Sigmoid colon (tissue), 7 donors: ENCODE data around the gene FAM228A. TPM values are rescaled to one million over a fixed set of nuclear protein-coding genes. Genes with fewer than 3 reads are reported as not detected.
A peak's percentile ranks its signal among the peaks of the same experiment; 100 is the strongest.

Source experiments
- DNase-seq: peaks from one replicate; pipeline ENCODE4 v3.0.0-alpha.2; 2019
- H3K27ac ChIP-seq, 4 donors: fragments of 200-600 bp; sonication (generic); one replicate each; pipeline ENCODE4 v1.5.1; 2016 to 2019; ENCODE audit warnings: mild to moderate bottlenecking in 1 of 4
- H3K27me3 ChIP-seq, 3 donors: fragments of 200-600 bp; sonication (generic); one replicate each; pipeline ENCODE4 v1.5.1; 2019; ENCODE audit warnings: mild to moderate bottlenecking in 1 of 3
- H3K36me3 ChIP-seq, 4 donors: fragments of 200-600 bp; sonication (generic); one replicate each; pipeline ENCODE4 v1.5.1; 2016 to 2019
- H3K4me1 ChIP-seq, 4 donors: fragments of 200-600 bp; sonication (generic); one replicate each; pipeline ENCODE4 v1.5.1; 2017 to 2019
- H3K4me3 ChIP-seq, 4 donors: fragments of 200-600 bp; sonication (generic); one replicate each; pipeline ENCODE4 v1.5.1; 2017 to 2019; ENCODE audit warnings: mild to moderate bottlenecking in 2 of 4, moderate library complexity in 1 of 4
- H3K9me3 ChIP-seq, 4 donors: fragments of 200-600 bp in 3 of 4; sonication (generic) in 3 of 4; one replicate each; pipeline versions ENCODE4 v1.5.1 to v1.6.1; 2013 to 2019
- EP300 ChIP-seq, 4 donors: sonication (generic); formaldehyde crosslinking; IDR thresholded peaks; one replicate each; pipeline ENCODE4 v1.6.1; 2017; ENCODE audit warnings: antibody characterized with exemption in 4 of 4
- POLR2A ChIP-seq, 2 donors: fragments of 450-650 bp; IDR thresholded peaks; one replicate each; pipeline ENCODE4 v1.6.1; 2016; ENCODE audit warnings: antibody characterized with exemption in 2 of 2, mild to moderate bottlenecking in 2 of 2, moderate library complexity in 2 of 2
- POLR2AphosphoS5 ChIP-seq, 4 donors: sonication (generic); formaldehyde crosslinking; IDR thresholded peaks; one replicate each; pipeline ENCODE4 v1.6.1; 2017; ENCODE audit warnings: antibody characterized with exemption in 4 of 4
- WGBS, 2 donors: extraction: QIAGEN DNeasy Blood & Tissue Kit; methylation state at CpG; one replicate each; pipeline ENCODE4 v1.1.7; 2013; 5-methylcytosine and 5-hydroxymethylcytosine counted together
- intact Hi-C: fragments of 100-400 bp; cut with DNase I; formaldehyde crosslinking; loops from one replicate; pipeline ENCODE4 v1.15.1; 2023
- polyA plus RNA-seq, 3 donors: library from polyadenylated mRNA; stranded (reverse); fragments of 200-250 nt; gene quantifications; one replicate each; pipeline ENCODE4 v1.2.3, GENCODE V29; 2013
- total RNA-seq, 4 donors: library from RNA; depleted of rRNA; stranded (reverse); fragments of >200 nt; gene quantifications; one replicate each; pipeline ENCODE4 v1.1.0, GENCODE V29; 2016
- TF ChIP-seq, protein P1 (sequence below), 4 experiments: fragments of 450-650 bp in 3 of 4; fragments of 200-600 bp in 1 of 4; IDR thresholded peaks; one replicate each; pipeline ENCODE4 v1.5.1; 2016 to 2019; ENCODE audit warnings: antibody characterized with exemption in 4 of 4, mild to moderate bottlenecking in 3 of 4, moderate library complexity in 2 of 4
- donor health status: healthy with polysubstance abuse.
- donor health status: Bipolar disorder and iron deficiency.
- donor health status: healthy.

Gene FAM228A
- total and polyA plus RNA-seq, 7 donors, result 0.23 to 3.6 (median 1.8) TPM; not detected in 2

DNA sequence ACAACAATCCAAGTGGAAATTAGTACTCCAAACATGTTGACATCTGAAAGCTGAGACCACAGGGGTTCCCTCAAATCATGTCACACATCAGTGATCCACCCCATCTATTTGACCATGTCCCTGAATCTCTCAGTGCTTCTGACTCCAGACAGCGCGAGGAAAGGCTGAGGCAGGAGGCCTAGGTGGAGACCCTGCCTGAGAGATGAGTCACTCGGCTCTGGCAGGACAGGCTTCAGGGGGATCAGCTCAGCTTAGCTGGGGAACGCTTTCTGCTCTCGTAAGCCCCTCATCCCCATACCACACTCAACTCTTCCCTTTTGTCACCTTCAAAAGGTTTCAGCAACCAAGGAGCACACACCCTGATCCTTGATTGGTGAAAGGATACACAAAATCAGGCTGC, 5.8 kb upstream of the FAM228A start:
- no peak overlapping the region for H3K27ac ChIP-seq
- TF ChIP-seq EP300 (IDR thresholded peaks at IDR 0.05), result no peak
- TF ChIP-seq, protein P1, sequence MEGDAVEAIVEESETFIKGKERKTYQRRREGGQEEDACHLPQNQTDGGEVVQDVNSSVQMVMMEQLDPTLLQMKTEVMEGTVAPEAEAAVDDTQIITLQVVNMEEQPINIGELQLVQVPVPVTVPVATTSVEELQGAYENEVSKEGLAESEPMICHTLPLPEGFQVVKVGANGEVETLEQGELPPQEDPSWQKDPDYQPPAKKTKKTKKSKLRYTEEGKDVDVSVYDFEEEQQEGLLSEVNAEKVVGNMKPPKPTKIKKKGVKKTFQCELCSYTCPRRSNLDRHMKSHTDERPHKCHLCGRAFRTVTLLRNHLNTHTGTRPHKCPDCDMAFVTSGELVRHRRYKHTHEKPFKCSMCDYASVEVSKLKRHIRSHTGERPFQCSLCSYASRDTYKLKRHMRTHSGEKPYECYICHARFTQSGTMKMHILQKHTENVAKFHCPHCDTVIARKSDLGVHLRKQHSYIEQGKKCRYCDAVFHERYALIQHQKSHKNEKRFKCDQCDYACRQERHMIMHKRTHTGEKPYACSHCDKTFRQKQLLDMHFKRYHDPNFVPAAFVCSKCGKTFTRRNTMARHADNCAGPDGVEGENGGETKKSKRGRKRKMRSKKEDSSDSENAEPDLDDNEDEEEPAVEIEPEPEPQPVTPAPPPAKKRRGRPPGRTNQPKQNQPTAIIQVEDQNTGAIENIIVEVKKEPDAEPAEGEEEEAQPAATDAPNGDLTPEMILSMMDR (IDR thresholded peaks at IDR 0.05), result no peak
- H3K4me3 ChIP-seq, result no peak overlapping the region
- no peaks in the 10 kb centered on the region for H3K36me3 ChIP-seq
- WGBS, 2 donors, result 93 to 96% methylated on average over 5 of the region's 5 CpGs
- intact Hi-C loops, result no loop called here
- H3K27me3 ChIP-seq, result peaks cover 0 to 15% (median 0%) of the 10 kb centered on the region in 3 donors
- H3K4me1 ChIP-seq, result no peaks in the 10 kb centered on the region
- H3K9me3 ChIP-seq, result no peaks in the 10 kb centered on the region
- no peak for DNase-seq

DNA sequence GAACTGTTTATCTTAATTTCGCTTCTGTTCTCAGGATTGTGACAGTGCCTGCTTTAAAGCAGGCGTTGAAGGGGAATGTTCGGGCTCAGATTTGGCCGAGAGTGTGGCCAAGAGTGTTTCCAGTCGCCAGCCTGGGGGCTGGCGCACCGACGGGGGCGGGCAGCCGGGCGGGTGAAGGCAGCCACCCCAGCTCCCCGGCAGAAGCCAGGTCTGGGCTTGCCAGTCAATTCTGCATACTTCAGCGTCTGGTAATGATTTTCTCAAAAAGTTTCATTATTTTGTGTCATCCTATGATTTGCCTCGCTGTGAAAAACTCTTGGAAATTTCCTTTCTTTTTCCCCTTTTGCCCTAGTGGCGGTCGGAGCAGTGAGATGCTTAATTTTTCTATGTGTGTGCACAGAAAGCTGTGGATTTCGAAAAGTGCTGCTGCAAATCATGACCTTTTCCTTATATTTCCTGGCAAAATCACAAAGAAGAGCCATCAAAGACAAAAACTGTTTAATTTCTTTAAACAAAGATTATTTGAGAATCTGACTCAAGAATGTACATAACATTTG, 856 bp downstream of the FAM228A start:
- Histone ChIP-seq H3K4me3 (peak overlapping the region in 1 of 4 donors; percentile 17), H3K27ac (no peak overlapping the region), H3K4me1 (no peaks in the 10 kb centered on the region), H3K27me3 (peaks cover 0 to 26% (median 3%) of the 10 kb centered on the region in 3 donors), H3K9me3 (no peaks in the 10 kb centered on the region), H3K36me3 (no peaks in the 10 kb centered on the region)
- TF ChIP-seq POLR2A (IDR thresholded peaks at IDR 0.05) (no peak), EP300 (IDR thresholded peaks at IDR 0.05) (no peak), POLR2AphosphoS5 (IDR thresholded peaks at IDR 0.05) (no peak)
- TF ChIP-seq, protein P1 (IDR thresholded peaks at IDR 0.05), result no peak
- no peak for DNase-seq
- WGBS, 2 donors, result 87 to 93% methylated on average over 17 of the region's 17 CpGs
- intact Hi-C loops, result no loop called here

DNA sequence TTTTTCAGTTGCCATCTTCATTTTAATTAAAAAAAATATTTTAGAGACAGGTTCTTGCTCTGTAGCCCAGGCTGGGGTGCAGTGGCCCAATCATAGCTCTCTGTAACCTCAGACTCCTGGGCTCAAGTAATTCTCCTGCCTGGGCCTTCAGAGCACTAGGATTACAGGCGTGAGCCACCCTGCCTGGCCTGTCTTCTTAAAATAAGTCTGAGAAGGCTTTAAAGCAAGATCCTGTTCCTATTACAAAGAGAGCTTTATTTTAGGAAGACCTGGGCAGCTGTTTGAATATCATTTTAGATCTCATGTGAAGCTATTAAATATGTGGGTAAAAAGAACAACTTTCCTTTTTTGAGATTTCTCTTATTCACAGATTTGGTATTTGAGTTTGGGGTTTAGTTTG, 1.5 kb downstream of the FAM228A start:
- no peaks in the 10 kb centered on the region for H3K9me3 ChIP-seq
- 88 to 92% methylated on average over 1 of the region's 1 CpG for WGBS, 2 donors
- intact Hi-C loops, result no loop called here
- no peak for TF ChIP-seq POLR2AphosphoS5 (IDR thresholded peaks at IDR 0.05)
- no peak for TF ChIP-seq EP300 (IDR thresholded peaks at IDR 0.05)
- no peak for TF ChIP-seq POLR2A (IDR thresholded peaks at IDR 0.05)
- TF ChIP-seq, protein P1 (IDR thresholded peaks at IDR 0.05), result no peak
- H3K4me3 ChIP-seq, result no peak overlapping the region
- H3K4me1 ChIP-seq, result no peaks in the 10 kb centered on the region
- no peak for DNase-seq
- H3K27ac ChIP-seq, result no peak overlapping the region
- H3K36me3 ChIP-seq, result no peaks in the 10 kb centered on the region
- peaks cover 0 to 26% (median 3%) of the 10 kb centered on the region in 3 donors for H3K27me3 ChIP-seq

DNA sequence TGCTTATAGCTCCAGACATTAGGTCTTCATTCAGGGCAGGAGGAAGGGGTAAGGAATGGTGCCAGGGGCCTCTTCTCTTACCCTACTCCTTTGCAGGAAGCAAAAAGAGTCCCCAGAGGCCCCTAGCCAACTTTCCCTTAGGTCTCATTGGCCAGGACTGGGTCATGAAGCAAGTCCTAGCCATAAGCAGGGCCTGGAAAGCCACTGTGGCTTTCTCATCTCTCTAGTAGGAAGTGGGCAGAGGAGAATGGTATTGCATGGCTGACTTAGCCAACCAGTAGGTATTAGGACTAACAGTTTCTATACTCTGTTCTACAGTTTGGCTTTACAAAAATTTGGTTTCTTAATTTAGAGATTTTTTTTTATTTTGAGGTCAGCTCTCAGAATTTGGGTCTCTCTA, 4.8 kb downstream of the FAM228A start:
- Histone ChIP-seq H3K27me3 (peaks cover 0 to 4% (median 2%) of the 10 kb centered on the region in 3 donors), H3K4me3 (no peak overlapping the region), H3K27ac (no peak overlapping the region), H3K36me3 (no peaks in the 10 kb centered on the region), H3K9me3 (no peaks in the 10 kb centered on the region), H3K4me1 (no peaks in the 10 kb centered on the region)
- intact Hi-C loops, result no loop called here
- TF ChIP-seq POLR2A (IDR thresholded peaks at IDR 0.05) (no peak), POLR2AphosphoS5 (IDR thresholded peaks at IDR 0.05) (no peak), EP300 (IDR thresholded peaks at IDR 0.05) (no peak)
- TF ChIP-seq, protein P1 (IDR thresholded peaks at IDR 0.05), result no peak
- DNase-seq, result no peak

DNA sequence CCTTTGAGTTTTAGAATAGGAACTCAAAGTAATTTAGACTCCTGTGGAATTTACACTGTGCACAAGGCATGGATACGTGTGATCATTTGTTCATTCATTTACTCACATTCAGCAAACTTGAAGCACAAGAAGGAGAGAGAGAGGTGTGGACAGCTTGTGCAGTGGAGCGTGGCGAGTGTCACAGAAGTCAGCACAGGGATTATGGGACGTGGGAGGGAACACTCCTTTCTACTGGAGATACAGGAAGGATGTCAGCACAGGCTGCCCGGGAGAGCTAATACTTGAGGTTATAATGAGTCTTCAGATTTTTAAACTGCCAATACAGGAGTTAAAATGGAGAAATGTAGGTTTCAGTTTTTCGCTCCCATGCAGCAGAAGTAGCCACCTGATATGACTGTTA, 7.0 kb downstream of the FAM228A start:
- WGBS, 2 donors, result 79 to 87% methylated on average over 6 of the region's 6 CpGs
- Histone ChIP-seq H3K4me1 (no peaks in the 10 kb centered on the region), H3K27ac (no peak overlapping the region), H3K27me3 (no peaks in the 10 kb centered on the region), H3K36me3 (no peaks in the 10 kb centered on the region), H3K4me3 (no peak overlapping the region), H3K9me3 (no peaks in the 10 kb centered on the region)
- no peak for DNase-seq
- intact Hi-C loops, result no loop called here
- no peak for TF ChIP-seq EP300 (IDR thresholded peaks at IDR 0.05)
